NCI-H2196 treated with DMSO at 0.1 percent for 48 hours (cell line): ENCODE data around the gene EHMT2.
A peak's percentile ranks its signal among the peaks of the same experiment; 100 is the strongest.
"Not testable (repeated sequence)": the region's sequence is repeated elsewhere in the genome, so short reads cannot be mapped to it uniquely, and the experiment has no call there.

ENCODE experiments used
- DNase-seq: peaks from one replicate; lab custom pipeline; 2025; ENCODE audit not compliant: unreplicated experiment; lab: John Stamatoyannopoulos, UW

Gene EHMT2

DNA sequence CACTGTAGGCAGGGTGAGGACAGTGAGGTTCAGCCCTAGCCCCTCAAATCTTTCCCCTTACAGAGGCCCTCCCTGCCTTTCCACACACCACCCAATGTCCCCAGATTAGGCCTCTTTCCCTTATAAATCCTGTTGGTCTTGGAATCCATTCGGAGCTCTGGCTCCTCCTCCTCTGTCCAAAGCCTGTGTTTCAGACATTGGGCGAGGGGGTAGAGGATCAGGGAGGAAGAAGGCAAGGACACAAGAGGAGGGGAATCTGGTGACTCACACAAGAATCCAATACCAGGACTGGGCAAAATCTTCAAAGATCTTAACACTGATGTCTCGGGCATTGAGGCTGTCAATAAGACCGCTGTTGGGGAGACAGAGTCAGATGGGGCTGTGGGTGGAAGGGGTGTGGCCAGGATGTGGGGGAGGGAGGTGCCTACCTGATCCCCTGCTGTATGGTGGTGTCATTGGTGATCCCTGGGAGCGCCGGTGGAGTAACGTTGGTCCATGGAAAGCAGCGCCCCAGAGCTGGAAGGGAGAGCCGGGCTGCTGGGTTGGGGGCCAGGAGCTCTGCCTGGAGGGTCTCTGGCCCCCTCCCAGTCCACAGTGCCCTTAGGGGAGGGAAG, 26.3 kb downstream of the EHMT2 start:
- no peak for DNase-seq

DNA sequence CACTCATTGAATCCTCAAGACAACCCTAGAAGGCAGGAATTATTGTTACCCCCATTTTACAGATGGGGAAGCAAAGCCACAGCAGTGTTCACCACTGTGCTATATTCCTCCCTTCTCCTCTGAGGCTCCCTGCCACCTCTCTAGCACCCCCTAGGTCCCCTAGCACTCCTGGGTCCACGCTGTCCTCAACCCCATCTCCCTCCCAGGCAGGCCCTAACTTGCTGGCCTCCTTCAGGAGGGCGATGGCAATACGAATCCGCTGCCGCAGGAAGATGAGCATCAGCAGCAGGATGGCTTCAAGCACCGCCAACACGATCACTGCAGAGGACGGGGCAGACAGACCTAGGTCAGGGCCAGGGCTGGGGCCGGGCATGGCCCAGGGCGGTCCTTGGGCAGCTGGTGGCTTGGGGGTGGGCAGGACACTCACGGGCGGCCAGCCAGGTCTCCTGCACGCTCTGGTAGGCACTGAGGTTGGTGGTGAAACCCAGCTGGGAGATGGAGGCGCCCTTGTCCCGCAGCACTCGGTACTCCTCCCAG, 27.0 kb downstream of the EHMT2 start:
- no peak for DNase-seq

DNA sequence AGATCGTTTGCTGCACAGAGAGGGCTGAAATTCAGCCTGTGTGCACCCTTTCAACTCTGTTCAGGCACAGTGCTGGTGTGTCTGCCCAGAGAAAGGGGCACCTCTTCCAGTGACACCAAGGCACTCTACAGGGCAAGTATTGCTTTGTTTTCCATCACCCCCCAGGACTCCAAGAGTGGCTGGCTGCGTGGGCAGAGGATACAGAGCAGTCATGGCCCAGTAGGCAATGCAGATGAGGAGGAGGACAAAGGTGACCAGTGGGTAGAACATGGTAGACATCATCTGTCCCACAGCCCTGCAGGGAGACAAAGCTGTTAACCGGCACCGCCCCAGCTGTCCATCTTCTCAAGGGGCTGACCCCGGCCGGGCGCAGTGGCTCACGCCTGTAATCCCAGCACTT, 28.2 kb downstream of the EHMT2 start:
- DNase-seq = no peak

DNA sequence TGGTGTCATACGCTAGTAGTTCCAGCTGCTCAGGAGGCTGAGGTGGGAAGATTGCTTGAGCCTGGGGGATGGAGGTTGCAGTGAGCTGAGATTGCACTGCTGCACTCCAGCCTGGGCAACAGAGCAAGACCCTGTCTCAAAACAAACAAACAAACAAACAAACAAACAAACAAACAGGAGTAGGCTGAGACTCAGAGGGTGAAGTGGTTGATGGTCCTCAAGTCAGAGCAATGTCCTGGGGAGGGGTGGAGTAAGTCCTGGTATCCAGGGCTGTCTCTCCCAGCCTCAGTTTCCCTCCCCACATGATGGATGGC, 28.9 kb downstream of the EHMT2 start:
- DNase-seq = not testable (repeated sequence)

DNA sequence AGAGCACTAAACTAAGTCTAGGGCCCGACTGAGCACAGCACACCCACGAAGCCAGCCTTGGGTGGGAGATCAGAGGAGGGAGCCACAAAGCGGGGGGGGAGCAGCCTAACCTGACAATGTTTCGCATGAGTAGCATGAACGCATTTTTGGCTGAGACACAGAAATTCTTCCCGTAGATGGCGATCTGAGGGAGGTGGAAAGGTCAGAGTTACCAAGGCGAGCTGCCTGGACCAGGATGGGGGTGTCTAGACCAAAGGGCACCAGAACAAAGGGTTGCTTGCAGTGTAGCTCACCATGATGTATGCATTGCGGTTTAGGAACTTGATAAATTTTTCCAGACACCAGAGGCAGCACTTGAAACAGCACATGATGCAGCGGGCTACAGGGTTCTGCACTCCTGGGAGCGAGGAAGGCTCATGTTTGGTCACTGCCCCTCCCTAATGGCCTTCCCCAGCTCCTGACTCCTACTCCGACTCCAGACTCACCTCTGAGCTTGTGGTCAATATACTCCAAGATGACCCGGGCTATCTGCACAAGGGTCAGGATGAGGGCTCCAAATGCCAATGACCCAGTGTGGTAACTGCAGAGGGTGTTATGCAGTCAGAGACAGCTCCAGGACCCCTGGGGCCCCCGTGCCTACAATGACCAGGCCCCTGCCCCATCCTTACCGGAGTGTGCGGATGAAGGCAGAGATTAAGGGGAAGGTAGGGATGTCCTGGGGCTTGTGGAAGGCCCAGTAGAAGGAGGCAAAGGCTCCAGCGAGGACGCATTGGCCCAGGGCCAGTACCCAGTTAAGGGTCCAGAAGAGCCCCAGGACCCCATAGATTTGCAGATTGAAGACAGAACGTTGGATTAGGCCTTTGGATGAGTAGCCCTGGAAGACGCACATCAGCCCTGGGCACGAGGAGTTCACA, 32.0 kb downstream of the EHMT2 start:
- no peak for DNase-seq

DNA sequence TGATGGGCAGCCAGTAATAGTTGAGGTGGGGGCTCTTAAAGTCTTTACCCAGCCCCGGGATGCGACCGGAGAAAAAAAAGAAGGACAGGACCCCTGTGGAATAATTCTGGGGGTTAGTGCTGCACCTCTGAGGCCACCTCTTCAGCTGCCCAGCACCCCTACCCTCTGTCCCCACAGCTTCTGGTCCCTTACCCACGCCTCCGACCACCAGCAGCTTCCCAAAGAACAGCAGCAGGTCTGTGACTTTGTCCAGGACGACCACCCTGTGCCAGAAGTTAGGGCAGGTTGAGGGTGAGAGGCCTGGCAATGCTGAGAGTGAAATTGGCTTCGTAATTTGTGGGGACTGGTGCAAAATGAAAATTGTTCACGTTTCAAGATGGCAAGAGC, 32.7 kb downstream of the EHMT2 start:
- no peak for DNase-seq

DNA sequence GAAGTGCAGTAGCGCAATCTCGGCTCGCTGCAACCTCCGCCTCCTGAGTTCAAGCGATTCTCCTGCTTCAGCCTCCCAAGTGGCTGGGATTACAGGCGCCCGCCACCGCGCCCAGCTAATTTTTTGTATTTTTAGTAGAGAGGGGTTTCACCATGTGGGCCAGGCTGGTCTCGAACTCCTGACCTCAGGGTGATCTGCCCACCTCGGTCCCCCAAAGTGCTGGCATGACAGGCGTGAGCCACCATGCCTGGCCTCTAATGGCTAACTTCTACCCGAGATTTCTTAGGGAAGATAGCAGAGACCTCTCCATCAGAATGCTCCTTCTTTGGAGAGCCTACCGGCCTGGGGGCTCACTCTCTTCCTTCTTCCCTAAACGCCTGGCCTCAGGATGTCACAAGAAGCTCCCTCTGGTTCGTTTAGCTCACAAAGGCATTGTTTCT, 33.4 kb downstream of the EHMT2 start:
- not testable (repeated sequence) for DNase-seq

DNA sequence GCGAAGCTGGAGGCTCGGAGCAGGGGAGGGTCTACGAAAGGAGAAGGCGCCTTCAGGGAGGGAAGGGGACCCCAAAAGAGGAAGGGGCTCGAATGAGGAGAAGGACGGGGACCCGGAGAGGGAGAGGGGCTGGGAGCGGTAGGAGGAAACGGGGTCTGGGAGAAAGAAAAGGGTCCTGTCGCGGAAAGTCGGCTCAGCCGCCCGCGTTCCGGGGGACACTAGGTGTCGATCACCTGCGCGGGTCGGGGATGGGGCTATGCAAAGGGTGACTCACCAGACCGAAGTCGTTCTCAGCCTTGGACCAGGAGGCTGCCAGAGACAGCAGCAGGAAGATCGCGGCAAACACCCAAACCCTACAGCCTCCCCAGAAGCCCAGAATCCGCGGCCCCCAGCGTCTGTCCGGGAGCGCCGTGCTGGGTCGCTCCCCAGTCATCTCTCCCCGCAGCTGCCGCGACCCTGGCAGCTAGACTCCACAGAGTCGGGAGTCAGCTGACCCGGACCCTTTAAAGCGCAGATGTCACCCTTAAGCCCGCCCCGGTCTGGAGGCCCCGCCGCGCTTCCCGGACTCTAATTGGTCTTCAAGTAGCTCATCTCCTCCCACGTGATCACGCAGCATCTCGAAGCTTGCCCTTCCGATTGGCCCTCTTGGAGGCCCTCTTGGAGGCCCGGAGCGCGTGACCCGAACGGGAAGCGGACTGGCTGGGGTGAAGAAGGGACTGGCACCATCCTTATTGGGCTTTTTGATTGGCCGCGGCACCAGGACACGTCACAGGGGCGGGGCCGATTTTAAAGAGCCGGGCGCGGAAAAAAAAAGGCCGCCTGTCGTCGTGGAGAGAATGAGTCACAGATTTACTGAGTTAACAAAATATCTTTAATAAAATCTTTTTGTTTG, 34.9 kb downstream of the EHMT2 start, which contains the start of gene NEU1:
TSS of gene NEU1 (minus strand) at position 478 of the 892 bp plus-strand sequence. CDS start at position 433, 45 bp downstream.
- peak; percentile 99 for DNase-seq

DNA sequence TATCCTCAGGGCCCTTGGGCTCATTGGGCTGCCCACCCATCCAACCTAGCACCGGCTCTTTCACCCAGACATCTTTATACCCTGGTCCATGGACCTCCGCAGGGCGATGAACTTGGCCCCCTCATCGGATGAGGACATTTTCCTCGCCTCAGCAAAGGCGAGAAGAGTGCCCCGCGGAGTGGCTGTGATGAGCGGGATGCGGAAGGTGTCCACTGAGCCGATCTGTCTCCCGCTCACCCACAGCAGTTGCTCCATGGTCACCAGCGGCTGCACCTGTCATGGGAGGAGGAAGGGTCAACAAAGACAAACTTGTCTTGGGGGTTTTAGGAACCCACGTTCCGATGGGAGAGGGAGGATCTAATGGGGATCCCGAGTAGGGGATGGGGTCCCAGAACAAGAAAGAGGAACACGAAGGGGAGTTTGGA, 35.6 kb downstream of the EHMT2 start:
- DNase-seq = no peak

DNA sequence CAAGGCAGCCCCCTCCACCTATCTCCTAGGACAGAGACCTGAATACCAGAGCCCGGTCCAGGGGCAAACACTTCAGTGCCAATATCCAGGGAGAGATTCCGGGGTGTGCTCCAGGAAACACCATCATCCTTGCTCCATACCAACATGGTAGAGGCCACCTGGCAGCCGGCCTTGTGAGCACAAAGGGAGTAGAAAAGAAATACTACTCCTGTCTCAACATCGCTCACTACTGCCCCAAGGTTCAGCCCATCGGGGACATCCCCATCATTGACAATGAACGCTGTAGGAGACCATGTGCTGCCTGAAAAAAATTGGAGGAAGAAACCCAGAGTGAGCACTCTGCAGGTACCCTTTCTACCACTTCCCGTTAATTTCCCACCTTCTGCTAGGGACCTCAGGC, 36.3 kb downstream of the EHMT2 start:
- no peak for DNase-seq

DNA sequence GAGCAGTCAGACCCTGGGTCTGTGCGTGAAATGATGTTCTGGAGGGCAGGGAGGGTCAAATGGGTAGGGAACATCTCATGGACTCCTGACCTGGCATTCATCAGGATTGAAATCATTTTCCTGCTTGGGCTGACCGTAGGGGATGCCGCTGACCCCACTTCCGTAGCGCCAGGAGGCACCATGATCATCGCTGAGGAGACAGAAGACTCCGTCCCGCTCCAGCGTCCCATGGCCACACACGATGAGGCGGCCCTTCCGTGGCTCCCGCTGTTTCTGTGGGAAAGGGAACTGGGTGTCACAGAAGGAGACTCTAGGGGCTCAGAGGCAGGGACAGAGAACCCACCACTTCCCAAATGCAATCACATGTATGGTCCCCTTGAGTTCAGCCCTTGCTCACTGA, 37.1 kb downstream of the EHMT2 start:
- no peak for DNase-seq

DNA sequence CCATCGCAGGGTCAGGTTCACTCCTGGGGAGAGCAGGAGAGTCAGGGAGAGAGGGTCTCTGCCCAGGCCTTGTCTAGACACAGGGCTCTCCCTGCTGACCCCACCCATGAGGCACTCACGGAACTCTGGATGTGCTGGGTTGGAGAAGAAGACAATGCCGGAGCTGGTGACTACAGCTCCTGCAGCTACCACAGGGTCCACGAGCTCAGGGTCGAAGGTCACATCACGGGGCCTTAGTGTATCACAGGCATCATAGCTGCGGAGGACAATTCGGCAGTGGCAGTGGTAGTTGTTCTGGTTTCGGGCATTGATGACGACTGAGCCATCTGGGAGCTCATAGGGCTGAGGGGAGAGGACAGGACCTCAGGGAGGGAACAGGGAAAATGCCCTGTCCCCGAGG, 37.6 kb downstream of the EHMT2 start:
- no peak for DNase-seq

DNA sequence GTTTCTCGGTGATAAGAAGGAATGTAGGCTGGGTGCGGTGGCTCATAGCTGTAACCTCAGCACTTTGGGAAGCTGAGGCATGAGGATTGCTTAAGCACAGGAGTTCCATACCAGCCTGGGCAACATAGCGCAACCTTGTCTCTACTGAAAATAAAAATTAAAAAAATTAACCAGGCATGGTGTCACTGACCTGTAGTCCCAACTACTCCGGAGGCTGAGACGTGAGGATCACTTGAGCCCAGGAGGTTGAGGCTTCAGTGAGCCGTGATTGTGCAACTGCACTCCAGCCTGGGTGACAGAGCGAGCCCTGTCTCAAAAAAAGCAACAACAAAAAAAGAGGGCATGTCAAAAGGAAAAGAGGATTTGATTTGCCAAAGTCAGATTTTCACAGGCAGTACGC, 38.8 kb downstream of the EHMT2 start:
- DNase-seq = no peak

DNA sequence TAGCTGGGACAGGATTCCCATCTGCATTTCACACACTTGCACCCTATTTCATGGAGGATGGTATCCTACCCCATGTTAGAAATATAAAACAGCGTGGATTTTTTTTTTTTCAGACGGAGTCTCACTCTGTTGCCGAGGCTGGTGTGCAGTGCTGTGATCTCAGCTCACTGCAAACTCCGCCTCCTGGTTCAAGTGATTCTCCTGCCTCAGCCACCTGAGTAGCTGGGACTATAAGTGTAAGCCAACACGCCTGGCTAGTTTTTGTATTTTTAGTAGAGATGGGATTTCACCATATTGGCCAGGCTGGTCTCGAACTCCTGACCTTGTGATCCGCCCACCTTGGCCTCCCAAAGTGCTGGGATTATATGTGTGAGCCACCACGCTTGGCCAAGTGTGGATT, 39.7 kb downstream of the EHMT2 start:
- not testable (repeated sequence) for DNase-seq

DNA sequence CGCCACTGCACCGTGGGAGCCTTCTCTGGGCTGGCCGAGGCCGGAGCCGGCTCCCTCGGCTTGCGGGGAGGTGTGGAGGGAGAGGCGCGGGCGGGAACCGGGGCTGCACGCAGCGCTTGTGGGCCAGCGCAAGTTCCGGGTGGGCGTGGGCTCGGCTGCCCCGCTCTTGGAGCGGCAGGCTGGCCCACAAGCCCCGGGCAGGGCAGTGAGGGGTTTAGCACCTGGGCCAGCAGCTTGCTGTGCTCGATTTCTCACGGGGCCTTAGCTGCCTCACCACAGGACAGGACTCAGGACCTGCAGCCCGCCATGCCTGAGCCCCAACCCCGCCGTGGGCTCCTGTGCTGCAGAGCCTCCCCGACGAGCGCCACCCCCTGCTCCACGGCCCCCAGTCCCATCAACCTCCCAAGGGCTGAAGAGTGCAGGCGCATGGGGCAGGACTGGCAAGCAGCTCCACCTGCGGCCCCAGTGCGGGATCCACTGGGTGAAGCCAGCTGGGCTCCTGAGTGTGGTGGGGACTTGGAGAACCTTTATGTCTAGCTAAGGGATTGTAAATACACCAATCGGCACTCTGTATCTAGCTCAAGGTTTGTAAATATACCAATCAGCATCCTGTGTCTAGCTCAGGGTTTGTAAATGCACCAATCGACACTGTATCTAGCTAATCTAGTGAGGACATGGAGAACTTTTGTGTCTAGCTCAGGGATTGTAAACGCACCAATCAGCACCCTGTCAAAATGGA, 45.3 kb downstream of the EHMT2 start:
- DNase-seq = not testable (repeated sequence)

DNA sequence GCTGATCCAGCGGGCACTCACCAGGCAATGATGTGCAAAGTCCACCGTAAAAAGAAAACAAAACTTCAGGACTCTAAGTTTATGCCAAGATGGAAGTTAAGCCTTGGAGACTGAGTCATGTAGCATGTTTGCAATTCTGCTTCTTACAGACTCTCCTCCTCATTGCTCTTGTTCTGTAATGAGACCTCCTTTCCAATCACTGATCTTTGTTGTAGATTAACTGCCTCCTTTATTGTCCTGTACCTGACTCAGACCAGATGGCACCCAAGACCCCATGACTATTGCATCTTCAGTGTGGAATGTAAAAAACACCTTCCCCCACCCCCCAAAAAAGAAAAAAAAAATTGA, 46.0 kb downstream of the EHMT2 start:
- no peak for DNase-seq

DNA sequence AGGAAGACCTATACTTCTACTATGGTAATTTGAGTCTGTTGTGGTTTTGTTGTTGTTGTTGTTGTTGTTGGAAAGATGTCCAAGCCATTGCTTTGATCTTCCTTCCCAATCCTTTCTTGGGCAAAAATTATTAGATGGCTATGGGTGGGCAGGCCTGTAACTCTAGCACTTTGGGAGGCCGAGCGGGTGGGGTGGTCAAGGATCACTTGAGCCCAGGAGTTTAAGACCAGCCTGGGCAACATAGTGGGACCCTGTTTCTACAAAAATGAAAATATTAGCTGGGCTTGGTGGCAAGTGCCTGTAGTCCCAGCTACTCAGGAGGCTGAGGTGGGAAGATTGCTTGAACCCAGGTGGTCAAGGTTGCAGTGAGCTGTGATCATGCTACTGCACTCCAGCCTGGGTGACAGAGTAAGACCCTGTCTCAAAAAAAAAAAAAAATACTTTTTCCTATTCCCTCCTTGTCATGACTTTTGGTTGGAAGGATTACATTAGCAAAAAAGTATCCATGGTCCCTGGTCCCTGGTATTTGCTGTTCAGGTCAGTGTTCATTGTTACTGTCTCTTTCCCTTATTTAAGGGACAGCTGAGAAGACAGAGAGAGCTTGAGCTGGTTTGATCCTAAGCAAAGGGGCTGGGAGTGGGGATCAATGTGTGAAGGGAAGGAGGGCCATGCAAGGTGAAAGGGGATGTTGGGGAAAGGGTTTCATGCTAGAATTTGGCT, 46.6 kb downstream of the EHMT2 start:
- DNase-seq = no peak

DNA sequence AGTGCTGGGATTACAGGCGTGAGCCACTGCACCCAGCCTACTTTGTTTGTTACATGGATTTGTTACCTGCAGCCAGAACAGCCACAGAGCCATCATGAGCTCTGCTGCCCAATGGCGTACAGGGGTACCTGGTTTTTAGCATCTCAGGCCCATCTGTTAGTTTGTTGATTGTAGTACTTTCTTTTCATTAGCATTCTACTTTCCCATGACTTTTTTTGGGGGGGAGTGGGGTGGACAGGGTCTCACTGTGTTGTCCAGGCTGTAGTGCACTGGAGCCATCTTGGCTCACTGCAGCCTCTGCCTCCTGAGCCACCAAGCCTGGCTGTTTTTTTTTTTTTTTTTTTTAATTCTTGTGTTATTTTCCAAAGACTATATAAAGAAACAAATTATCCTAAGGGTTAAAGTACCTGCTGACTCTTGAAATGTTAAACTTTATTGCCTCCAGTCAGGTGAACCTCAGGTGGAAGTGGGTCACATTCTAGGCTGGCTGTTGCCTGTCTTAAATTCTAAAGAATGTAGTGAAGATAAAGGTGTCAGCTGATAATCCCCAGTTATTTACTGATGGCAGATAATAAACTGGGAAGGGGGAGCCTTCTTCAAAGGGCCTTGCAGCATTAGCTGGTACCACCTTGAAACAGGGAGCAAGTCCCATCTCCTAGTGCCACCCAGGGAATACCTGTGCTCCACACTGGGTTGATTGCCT, 50.1 kb downstream of the EHMT2 start:
- DNase-seq = no peak

DNA sequence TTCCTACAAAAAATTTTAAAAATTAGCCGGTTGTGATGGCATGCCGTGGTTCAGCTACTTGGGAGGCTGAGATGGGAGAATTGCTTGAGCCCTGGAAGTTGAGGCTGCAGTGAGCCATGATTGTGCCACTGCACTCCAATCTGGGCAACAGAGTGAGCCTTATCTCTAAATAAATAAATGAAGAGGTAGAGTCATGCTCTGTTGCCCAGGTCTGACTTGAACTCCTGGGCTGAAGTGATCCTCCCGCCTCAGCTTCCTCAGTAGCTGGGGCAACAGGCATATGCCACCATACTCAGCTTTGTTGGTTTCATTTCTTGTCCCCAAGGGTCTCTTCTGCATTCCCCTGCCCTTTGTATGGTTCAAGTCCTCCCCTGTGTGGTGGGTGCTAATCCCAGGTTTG, 53.0 kb downstream of the EHMT2 start:
- no peak for DNase-seq
